Measurements from ENCODE around the gene SERPINE2. TPM values are rescaled to one million over a fixed set of nuclear protein-coding genes. Genes with fewer than 3 reads are reported as not detected.

The SERPINE2 gene
- total RNA-seq, 1 donor from 2014 or later: 95.3 TPM

DNA sequence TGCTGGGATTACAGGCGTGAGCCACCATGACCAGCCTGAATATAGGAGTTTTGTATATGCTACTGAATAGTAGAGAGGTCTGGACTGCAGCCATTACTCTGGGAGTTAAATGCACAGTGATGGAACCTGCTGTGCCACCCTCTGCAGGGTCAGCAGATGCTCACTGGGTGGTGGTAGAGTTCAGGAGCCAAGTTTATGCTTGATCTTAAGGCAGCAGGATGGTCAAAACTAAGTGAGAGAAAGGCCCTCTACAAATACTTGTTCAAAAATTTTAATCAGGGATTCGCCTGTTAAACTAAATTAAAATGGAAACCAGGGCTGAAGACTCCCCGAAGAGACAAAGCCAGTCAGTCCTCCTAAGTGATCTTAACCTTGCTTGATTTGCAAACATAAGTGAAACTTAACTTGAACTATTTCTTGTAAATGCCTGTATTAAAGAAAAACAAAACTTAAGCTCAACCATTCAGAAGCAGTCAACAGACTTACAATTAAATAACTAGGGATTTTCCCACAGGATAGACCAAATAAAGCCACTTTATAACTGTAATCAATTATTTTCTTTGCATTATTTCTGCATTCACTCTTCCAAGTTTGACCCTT, 89.7 kb downstream of the SERPINE2 start:
- H3K36me3 ChIP-seq (ENCODE audit: control insufficient read depth, insufficient read depth, low read length): no peaks in the 10 kb centered on the region
- no peaks in the 10 kb centered on the region for H3K27me3 ChIP-seq (ENCODE audit: control insufficient read depth, insufficient read depth, low read length)
- H3K4me3 ChIP-seq (ENCODE audit: low read depth, low read length): no peak overlapping the region
- TF ChIP-seq, protein P1, sequence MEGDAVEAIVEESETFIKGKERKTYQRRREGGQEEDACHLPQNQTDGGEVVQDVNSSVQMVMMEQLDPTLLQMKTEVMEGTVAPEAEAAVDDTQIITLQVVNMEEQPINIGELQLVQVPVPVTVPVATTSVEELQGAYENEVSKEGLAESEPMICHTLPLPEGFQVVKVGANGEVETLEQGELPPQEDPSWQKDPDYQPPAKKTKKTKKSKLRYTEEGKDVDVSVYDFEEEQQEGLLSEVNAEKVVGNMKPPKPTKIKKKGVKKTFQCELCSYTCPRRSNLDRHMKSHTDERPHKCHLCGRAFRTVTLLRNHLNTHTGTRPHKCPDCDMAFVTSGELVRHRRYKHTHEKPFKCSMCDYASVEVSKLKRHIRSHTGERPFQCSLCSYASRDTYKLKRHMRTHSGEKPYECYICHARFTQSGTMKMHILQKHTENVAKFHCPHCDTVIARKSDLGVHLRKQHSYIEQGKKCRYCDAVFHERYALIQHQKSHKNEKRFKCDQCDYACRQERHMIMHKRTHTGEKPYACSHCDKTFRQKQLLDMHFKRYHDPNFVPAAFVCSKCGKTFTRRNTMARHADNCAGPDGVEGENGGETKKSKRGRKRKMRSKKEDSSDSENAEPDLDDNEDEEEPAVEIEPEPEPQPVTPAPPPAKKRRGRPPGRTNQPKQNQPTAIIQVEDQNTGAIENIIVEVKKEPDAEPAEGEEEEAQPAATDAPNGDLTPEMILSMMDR (IDR thresholded peaks at IDR 0.05; ENCODE audit: insufficient read depth, low read length, severe bottlenecking): no peak
- DNase-seq (ENCODE audit: low read depth): no peak
- no peak for FAIRE-seq

DNA sequence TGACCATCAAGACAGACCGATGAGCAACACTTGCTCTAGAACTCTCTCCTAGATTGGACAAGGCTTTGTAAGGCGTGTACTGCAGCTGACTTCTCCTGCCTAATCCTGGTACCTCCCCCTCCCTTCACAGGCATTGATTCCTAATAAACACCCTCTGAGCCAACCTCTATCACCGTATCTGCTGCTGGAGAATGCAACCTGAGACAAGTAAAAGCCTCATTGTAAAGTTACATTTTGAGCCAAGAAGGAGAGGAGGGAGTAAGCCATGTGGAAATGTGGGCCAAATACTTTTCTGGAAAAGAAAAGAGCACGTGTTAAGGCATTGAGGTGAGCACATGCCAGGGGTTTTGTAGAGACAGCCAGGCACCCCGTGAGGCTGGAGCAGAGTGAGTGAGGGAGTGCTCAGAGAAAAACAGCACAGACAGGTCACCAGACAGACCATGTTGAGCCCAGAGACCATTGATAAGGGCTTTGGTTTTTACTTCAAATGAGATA, 91.3 kb downstream of the SERPINE2 start:
- FAIRE-seq: no peak
- no peaks in the 10 kb centered on the region for H3K36me3 ChIP-seq (ENCODE audit: control insufficient read depth, insufficient read depth, low read length)

DNA sequence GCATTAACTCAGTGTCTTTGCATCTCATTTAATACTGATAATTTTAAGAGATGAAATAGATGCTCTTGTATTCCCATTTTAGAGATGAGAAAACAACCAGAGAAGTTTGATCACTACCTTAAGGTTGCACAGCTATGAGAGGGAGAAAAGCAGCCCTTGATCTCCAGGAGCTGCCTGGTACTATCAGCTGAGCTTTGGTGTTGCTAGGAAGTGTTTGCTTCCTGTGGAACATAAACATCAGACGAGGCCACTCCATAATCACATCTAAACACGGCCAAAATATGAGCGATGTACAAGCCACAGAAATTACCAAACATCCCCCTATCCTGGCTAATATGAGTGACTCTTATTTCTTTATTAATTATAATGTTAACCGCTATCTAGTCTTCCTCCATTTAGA, 93.3 kb downstream of the SERPINE2 start:
- Histone ChIP-seq H3K4me3 (ENCODE audit: low read depth, low read length) (no peak overlapping the region), H3K36me3 (ENCODE audit: control insufficient read depth, insufficient read depth, low read length) (no peaks in the 10 kb centered on the region), H3K27me3 (ENCODE audit: control insufficient read depth, insufficient read depth, low read length) (no peaks in the 10 kb centered on the region)
- DNase-seq (ENCODE audit: low read depth) (no peak), FAIRE-seq (no peak)
- TF ChIP-seq, protein P1 (IDR thresholded peaks at IDR 0.05; ENCODE audit: insufficient read depth, low read length, severe bottlenecking): no peak

More for the DNA sequence above, 91.3 kb downstream of the SERPINE2 start:
- DNase-seq (ENCODE audit: low read depth): peak; percentile 17
- TF ChIP-seq, protein P1 (IDR thresholded peaks at IDR 0.05; ENCODE audit: insufficient read depth, low read length, severe bottlenecking): no peak
- no peak overlapping the region for H3K4me3 ChIP-seq (ENCODE audit: low read depth, low read length)
- H3K27me3 ChIP-seq (ENCODE audit: control insufficient read depth, insufficient read depth, low read length): no peaks in the 10 kb centered on the region

DNA sequence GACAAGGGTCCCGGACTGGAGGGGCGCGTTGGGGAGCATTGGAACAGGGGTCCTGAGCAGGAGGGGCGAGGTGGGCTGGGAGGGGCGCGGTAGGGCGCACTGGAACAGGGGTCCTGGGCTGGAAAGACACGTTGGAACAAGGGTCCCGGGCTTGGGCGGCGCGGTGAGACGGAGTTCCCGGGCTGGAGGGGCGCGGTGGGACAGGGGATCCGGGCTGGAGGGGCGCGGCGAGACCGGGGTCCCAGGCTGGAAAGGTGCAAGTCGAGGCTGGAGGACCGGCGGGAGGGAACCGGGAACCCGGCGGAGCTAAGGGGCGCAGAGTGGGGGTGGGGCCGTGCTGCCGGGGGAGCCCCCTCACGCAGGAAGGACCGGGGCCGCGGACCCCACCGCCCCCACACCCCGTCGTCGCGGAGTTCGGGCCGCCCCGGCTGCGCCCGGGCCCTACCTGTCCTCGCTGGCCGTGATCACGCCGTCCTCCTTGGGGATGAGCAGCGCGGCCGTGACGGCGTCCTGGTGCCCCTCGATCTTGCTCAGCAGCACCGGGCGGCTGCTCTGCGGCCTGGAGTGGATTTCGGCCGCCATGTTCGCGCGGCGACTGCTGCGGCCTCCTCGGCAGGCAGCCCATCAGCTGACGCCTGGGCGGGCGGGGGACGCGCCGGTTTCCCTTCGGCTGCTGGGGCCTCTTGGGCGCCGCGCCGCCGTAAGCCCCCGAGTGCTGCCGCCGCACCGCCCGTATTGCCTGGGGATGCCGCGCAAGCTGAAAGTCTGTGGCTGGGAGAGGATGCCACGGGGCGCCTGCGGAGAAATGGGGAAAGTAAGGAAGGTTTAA, 94.2 kb downstream of the SERPINE2 start, which contains the start of gene WDFY1:
TSS of gene WDFY1 (minus strand) at position 633 of the 829 bp plus-strand sequence. CDS start at position 582, 51 bp downstream.
- TF ChIP-seq, protein P1 (IDR thresholded peaks at IDR 0.05; ENCODE audit: insufficient read depth, low read length, severe bottlenecking): no peak
- H3K4me3 ChIP-seq (ENCODE audit: low read depth, low read length): peak within 1 kb of the TSS; percentile 97
- no peaks in the 10 kb centered on the region for H3K36me3 ChIP-seq (ENCODE audit: control insufficient read depth, insufficient read depth, low read length)
- no peak for FAIRE-seq
- DNase-seq (ENCODE audit: low read depth): peak; percentile 61
- H3K27me3 ChIP-seq (ENCODE audit: control insufficient read depth, insufficient read depth, low read length): no peaks in the 10 kb centered on the region

DNA sequence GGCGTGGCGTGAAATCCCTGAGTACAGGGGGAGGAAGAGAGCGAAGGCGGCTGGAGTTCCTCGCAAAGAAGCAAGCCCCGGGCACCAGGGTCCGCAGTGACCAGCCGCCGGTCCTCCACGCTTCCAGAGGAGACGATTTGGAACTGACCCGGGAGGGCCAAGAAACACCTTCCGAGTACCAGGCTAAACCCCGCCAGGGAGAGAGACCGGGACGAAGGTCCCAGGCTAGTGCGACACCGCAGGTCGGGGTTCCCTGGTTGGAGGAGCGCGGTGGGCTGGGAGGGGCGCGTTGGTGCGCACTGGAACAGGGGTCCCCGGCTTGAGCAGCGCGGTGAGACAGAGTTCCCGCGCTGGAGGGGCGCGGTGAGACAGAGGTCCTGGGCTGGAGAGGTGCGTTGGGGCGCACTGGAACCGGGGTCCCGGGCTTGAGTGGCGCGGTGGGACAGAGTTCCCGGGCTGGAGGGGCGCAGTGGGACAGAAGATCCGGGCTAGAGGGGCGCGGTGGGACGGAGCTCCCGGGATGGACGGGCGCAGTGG, 94.9 kb downstream of the SERPINE2 start:
- no peak for FAIRE-seq
- Histone ChIP-seq H3K4me3 (ENCODE audit: low read depth, low read length) (peak overlapping the region; percentile 97), H3K36me3 (ENCODE audit: control insufficient read depth, insufficient read depth, low read length) (no peaks in the 10 kb centered on the region), H3K27me3 (ENCODE audit: control insufficient read depth, insufficient read depth, low read length) (no peaks in the 10 kb centered on the region)
- DNase-seq (ENCODE audit: low read depth): no peak
- TF ChIP-seq, protein P1 (IDR thresholded peaks at IDR 0.05; ENCODE audit: insufficient read depth, low read length, severe bottlenecking): no peak

Data from bronchial epithelial cell (primary cell).